GM18520 (cell line): ENCODE data around the gene FILIP1.
"Not testable (repeated sequence)": the region's sequence is repeated elsewhere in the genome, so short reads cannot be mapped to it uniquely, and the experiment has no call there.

Source experiments
- ATAC-seq: cut with Tn5 transposase; IDR thresholded peaks from one replicate; pipeline ENCODE4 v1.9.1; 2021; ENCODE audit not compliant: unreplicated experiment

FILIP1 gene

GRCh38 chr6:75421316-75422023, 72.1 kb downstream of the FILIP1 start:
- no peak for ATAC-seq

GRCh38 chr6:75419980-75420379, 73.6 kb downstream of the FILIP1 start:
- no peak for ATAC-seq

- no peak for ATAC-seq
These were observed 74.2 kb downstream of the FILIP1 start for GRCh38 chr6:75419416-75419815.

GRCh38 chr6:75418233-75418632, 75.4 kb downstream of the FILIP1 start:
- no peak for ATAC-seq

GRCh38 chr6:75416443-75416842, 77.2 kb downstream of the FILIP1 start:
- ATAC-seq, result no peak

- no peak for ATAC-seq
These were observed 77.8 kb downstream of the FILIP1 start for GRCh38 chr6:75415804-75416203.

GRCh38 chr6:75414445-75415021, 79.1 kb downstream of the FILIP1 start:
- no peak for ATAC-seq

GRCh38 chr6:75412969-75413662, 80.5 kb downstream of the FILIP1 start:
- ATAC-seq, result no peak

- ATAC-seq, result not testable (repeated sequence)
These were observed 83.0 kb downstream of the FILIP1 start for GRCh38 chr6:75410564-75410963.

GRCh38 chr6:75409928-75410327, 83.7 kb downstream of the FILIP1 start:
- ATAC-seq, result no peak

GRCh38 chr6:75409286-75409685, 84.3 kb downstream of the FILIP1 start:
- ATAC-seq, result no peak

GRCh38 chr6:75403563-75404080, 90.0 kb downstream of the FILIP1 start:
- ATAC-seq, result no peak

GRCh38 chr6:75402296-75402695, 91.3 kb downstream of the FILIP1 start:
- ATAC-seq, result peak; percentile 72

- ATAC-seq, result no peak
These were observed 95.7 kb downstream of the FILIP1 start for GRCh38 chr6:75397656-75398465.

GRCh38 chr6:75397171-75397570, 96.4 kb downstream of the FILIP1 start:
- no peak for ATAC-seq

- ATAC-seq, result no peak
These were observed 97.4 kb downstream of the FILIP1 start for GRCh38 chr6:75396005-75396800.

GRCh38 chr6:75393806-75394205, 99.8 kb downstream of the FILIP1 start:
- no peak for ATAC-seq

GRCh38 chr6:75391276-75391675, 102.3 kb downstream of the FILIP1 start:
- no peak for ATAC-seq

GRCh38 chr6:75386050-75386770, 107.4 kb downstream of the FILIP1 start:
- no peak for ATAC-seq

GRCh38 chr6:75384116-75384515, 109.5 kb downstream of the FILIP1 start:
- no peak for ATAC-seq
